Measurements from ENCODE around the gene HERPUD1.

DNA sequence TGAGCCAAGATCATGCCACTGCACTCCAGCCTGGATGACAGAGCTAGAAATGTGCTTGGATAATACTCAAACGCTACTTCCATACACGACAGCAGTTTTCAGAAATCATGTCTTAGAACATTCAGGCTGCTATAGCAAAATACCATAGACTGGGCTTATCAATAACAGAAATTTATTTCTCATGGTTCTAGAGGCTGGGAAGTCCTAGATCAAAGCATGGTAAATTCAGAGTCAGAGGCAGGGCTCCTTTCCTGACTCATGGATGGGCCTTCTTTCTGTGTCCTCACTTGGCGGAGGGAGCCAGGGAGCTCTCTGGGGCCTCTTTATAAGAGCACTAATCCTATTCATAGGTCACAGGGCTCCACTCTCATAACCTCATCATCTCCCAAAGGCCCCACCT, 24.5 kb upstream of the HERPUD1 start:
- TF ChIP-seq, protein P1, sequence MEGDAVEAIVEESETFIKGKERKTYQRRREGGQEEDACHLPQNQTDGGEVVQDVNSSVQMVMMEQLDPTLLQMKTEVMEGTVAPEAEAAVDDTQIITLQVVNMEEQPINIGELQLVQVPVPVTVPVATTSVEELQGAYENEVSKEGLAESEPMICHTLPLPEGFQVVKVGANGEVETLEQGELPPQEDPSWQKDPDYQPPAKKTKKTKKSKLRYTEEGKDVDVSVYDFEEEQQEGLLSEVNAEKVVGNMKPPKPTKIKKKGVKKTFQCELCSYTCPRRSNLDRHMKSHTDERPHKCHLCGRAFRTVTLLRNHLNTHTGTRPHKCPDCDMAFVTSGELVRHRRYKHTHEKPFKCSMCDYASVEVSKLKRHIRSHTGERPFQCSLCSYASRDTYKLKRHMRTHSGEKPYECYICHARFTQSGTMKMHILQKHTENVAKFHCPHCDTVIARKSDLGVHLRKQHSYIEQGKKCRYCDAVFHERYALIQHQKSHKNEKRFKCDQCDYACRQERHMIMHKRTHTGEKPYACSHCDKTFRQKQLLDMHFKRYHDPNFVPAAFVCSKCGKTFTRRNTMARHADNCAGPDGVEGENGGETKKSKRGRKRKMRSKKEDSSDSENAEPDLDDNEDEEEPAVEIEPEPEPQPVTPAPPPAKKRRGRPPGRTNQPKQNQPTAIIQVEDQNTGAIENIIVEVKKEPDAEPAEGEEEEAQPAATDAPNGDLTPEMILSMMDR (IDR thresholded peaks at IDR 0.05) = no peak
- TF ChIP-seq POLR2A (IDR thresholded peaks at IDR 0.05) = no peak

Measured in adrenal gland (tissue), 5 donors.